BLaER1 treated with 17β-estradiol and CSF1 and Interleukin-3, amounts not matched to agents 10 nM and 100 nM (cell line): Measurements from ENCODE around the gene SIRT5.
A peak's percentile ranks its signal among the peaks of the same experiment; 100 is the strongest.

Experiments
- H3K27ac ChIP-seq, 11 experiments: shearing (Covaris generic); formaldehyde crosslinking; 2 replicates each; pipeline ENCODE4 v1.8.1; 2022
- H3K27me3 ChIP-seq, 11 experiments: shearing (Covaris generic); formaldehyde crosslinking; 2 replicates each; pipeline ENCODE4 v1.8.1; 2022
- H3K36me3 ChIP-seq, 11 experiments: shearing (Covaris generic); formaldehyde crosslinking; 2 replicates each; pipeline ENCODE4 v1.8.1; 2022
- H3K4me1 ChIP-seq, 10 experiments: shearing (Covaris generic); formaldehyde crosslinking; 2 replicates each; pipeline ENCODE4 v1.8.1; 2022
- H3K4me2 ChIP-seq, 11 experiments: shearing (Covaris generic); formaldehyde crosslinking; 2 replicates each; pipeline ENCODE4 v1.8.1; 2022
- H3K4me3 ChIP-seq, 10 experiments: shearing (Covaris generic); formaldehyde crosslinking; 2 replicates each; pipeline ENCODE4 v1.8.1; 2022
- H3K9ac ChIP-seq, 11 experiments: shearing (Covaris generic); formaldehyde crosslinking; 2 replicates each; pipeline ENCODE4 v1.8.1; 2022
- H3K9me3 ChIP-seq, 11 experiments: shearing (Covaris generic); formaldehyde crosslinking; replicated peaks in 1 of 11; 2 replicates each; pipeline ENCODE4 v1.8.1; 2022
- H4K20me1 ChIP-seq, 11 experiments: shearing (Covaris generic); formaldehyde crosslinking; 2 replicates each; pipeline ENCODE4 v1.8.1; 2022
- Cebpa-rat ChIP-seq, 11 experiments: shearing (Covaris generic); IDR thresholded peaks; 2 replicates each; pipeline ENCODE4 v1.8.1; 2022

Gene SIRT5

GRCh38 chr6:13573669-13574110 is 711 bp upstream of the SIRT5 start:
- no peaks in the 10 kb centered on the region for H3K27me3 ChIP-seq
- H3K9me3 ChIP-seq, result peaks cover 0 to 7% (median 0%) of the 10 kb centered on the region in 11 experiments; a peak in 6 of 22 replicates
- H3K9ac ChIP-seq, result peak overlapping the region; percentile 89 to 98 (median 95)
- peak overlapping the region; percentile 77 to 99 (median 96) for H3K27ac ChIP-seq
- H3K4me3 ChIP-seq, result peak overlapping the region; percentile 71 to 95 (median 88)
- TF ChIP-seq Cebpa-rat (IDR thresholded peaks at IDR 0.05), result no peak
- H3K36me3 ChIP-seq, result no peaks in the 10 kb centered on the region; a peak in 1 of 22 replicates
- H3K4me1 ChIP-seq, result peaks cover 9 to 15% (median 14%) of the 10 kb centered on the region in 10 experiments
- peak overlapping the region; percentile 77 to 97 (median 91) for H3K4me2 ChIP-seq
- H4K20me1 ChIP-seq, result no peaks in the 10 kb centered on the region

- no peaks in the 10 kb centered on the region for H4K20me1 ChIP-seq
- peak overlapping the region; percentile 77 to 99 (median 96) for H3K27ac ChIP-seq
- TF ChIP-seq Cebpa-rat (IDR thresholded peaks at IDR 0.05), result no peak
- no peaks in the 10 kb centered on the region for H3K27me3 ChIP-seq
- H3K9me3 ChIP-seq, result peaks cover 0 to 7% (median 0%) of the 10 kb centered on the region in 11 experiments; a peak in 6 of 22 replicates
- peaks cover 0 to 3% (median 0%) of the 10 kb centered on the region in 11 experiments; a peak in 1 of 22 replicates for H3K36me3 ChIP-seq
- peaks cover 9 to 15% (median 14%) of the 10 kb centered on the region in 10 experiments for H3K4me1 ChIP-seq
- H3K4me2 ChIP-seq, result peak overlapping the region in 10 of 11 experiments; percentile 78 to 97 (median 90); a peak in 18 of 22 replicates
- H3K9ac ChIP-seq, result peak overlapping the region; percentile 89 to 98 (median 95)
- H3K4me3 ChIP-seq, result peak overlapping the region; percentile 71 to 95 (median 88)
Observed at GRCh38 chr6:13574149-13574570, 241 bp upstream of the SIRT5 start.

GRCh38 chr6:13575377-13575775 is 975 bp downstream of the SIRT5 start:
- H3K4me1 ChIP-seq, result peaks cover 9 to 20% (median 14%) of the 10 kb centered on the region in 10 experiments
- H3K27me3 ChIP-seq, result no peaks in the 10 kb centered on the region
- H4K20me1 ChIP-seq, result no peaks in the 10 kb centered on the region
- H3K9me3 ChIP-seq, result peaks cover 0 to 7% (median 0%) of the 10 kb centered on the region in 11 experiments; a peak in 6 of 22 replicates
- H3K4me2 ChIP-seq, result peak overlapping the region; percentile 65 to 97 (median 78)
- H3K9ac ChIP-seq, result peak overlapping the region; percentile 89 to 98 (median 95); a peak in 21 of 22 replicates
- peak overlapping the region; percentile 71 to 95 (median 88) for H3K4me3 ChIP-seq
- TF ChIP-seq Cebpa-rat (IDR thresholded peaks at IDR 0.05), result no peak
- peaks cover 0 to 9% (median 1%) of the 10 kb centered on the region in 11 experiments; a peak in 5 of 22 replicates for H3K36me3 ChIP-seq
- peak overlapping the region in 10 of 11 experiments; percentile 92 to 99 (median 96); a peak in 20 of 22 replicates for H3K27ac ChIP-seq

GRCh38 chr6:13576017-13576416 is 1.6 kb downstream of the SIRT5 start:
- no peak for TF ChIP-seq Cebpa-rat (IDR thresholded peaks at IDR 0.05)
- Histone ChIP-seq H3K36me3 (peaks cover 0 to 14% (median 4%) of the 10 kb centered on the region in 11 experiments; a peak in 7 of 22 replicates), H3K4me3 (no peak overlapping the region), H4K20me1 (no peaks in the 10 kb centered on the region), H3K4me2 (peak overlapping the region in 7 of 11 experiments; percentile 40 to 91 (median 72); a peak in 7 of 22 replicates), H3K9me3 (peaks cover 0 to 7% (median 0%) of the 10 kb centered on the region in 11 experiments; a peak in 6 of 22 replicates), H3K4me1 (peaks cover 9 to 20% (median 14%) of the 10 kb centered on the region in 10 experiments), H3K27me3 (no peaks in the 10 kb centered on the region), H3K9ac (no peak overlapping the region), H3K27ac (no peak overlapping the region; a peak in 1 of 22 replicates)

DNA sequence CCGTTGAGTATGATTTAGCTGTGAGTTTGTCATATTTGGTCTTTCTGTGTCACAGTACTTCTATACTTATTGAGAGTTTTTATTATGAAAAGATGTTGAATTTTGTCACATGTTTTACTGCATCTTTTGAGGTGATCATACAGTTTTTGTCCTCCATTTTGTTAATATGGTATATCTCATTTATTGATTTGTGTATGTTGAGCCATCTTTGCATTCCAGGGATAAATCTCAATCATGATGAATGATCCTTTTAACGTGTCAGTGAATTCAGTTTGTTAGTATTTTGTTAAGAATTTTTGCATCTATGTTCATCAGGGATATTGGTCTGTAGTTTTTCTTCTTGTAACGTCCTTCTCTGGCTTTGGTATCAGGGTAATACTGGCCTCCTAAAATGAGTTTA is 3.5 kb downstream of the SIRT5 start:
- Histone ChIP-seq H3K4me2 (no peak overlapping the region), H3K9ac (no peak overlapping the region), H3K4me3 (no peak overlapping the region), H3K27me3 (no peaks in the 10 kb centered on the region), H3K36me3 (peaks cover 0 to 25% (median 12%) of the 10 kb centered on the region in 11 experiments; a peak in 11 of 22 replicates), H3K27ac (no peak overlapping the region), H3K9me3 (peaks cover 0 to 7% (median 0%) of the 10 kb centered on the region in 11 experiments; a peak in 6 of 22 replicates), H4K20me1 (no peaks in the 10 kb centered on the region), H3K4me1 (peaks cover 9 to 20% (median 14%) of the 10 kb centered on the region in 10 experiments)
- no peak for TF ChIP-seq Cebpa-rat (IDR thresholded peaks at IDR 0.05)

DNA sequence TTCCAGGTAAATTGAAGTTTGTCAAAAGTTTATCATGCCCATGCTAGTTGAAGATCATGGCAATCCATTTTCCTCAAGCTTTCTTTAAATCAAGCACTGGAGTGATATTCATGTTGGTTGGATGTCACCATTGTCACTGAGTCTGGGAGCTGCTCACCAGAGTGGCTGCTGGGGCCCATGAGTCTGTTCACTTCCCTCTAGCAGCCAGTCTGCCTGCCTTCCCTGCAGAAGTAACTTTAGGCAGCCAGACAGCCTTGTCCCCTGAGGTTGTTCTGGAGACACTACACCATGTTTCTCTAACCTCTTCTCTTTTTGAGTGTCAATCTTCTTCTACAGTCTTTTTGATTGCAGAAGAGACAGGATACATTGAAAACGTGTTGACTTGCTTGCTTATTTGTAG is 5.5 kb downstream of the SIRT5 start:
- no peak for TF ChIP-seq Cebpa-rat (IDR thresholded peaks at IDR 0.05)

DNA sequence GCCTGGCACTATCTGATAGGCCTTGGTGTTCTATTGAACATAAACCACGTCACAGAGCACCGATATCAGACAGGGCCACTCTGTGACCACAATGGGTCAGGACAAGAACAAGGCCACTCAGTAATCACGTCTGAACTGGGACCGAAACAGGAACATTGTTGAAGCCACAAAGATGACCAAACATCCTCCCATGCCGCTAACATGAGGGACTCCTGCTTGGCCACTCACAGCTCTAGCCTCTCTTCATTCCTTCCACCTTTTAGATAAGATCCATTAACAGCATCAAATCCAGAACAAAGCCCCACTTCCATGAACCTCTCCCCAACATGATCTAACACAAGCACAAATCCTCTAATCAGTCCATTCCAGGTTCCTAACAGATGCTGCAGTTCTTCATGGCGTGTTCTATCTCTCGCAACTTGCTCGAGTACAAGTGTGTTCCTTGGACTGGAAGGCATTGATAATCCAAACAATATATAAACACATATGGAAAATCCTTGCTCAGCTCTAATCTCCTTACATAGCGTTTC is 7.4 kb downstream of the SIRT5 start:
- Histone ChIP-seq H3K9ac (no peak overlapping the region), H3K9me3 (peaks cover 0 to 7% (median 0%) of the 10 kb centered on the region in 11 experiments; a peak in 6 of 22 replicates), H3K4me2 (no peak overlapping the region), H3K27ac (no peak overlapping the region), H3K4me1 (peaks cover 0 to 7% (median 0%) of the 10 kb centered on the region in 10 experiments; a peak in 1 of 20 replicates), H3K4me3 (no peak overlapping the region), H3K27me3 (no peaks in the 10 kb centered on the region), H3K36me3 (peaks cover 16 to 55% (median 31%) of the 10 kb centered on the region in 11 experiments), H4K20me1 (no peaks in the 10 kb centered on the region)
- TF ChIP-seq Cebpa-rat (IDR thresholded peaks at IDR 0.05), result no peak

More for the DNA sequence above, 5.5 kb downstream of the SIRT5 start:
- Histone ChIP-seq H3K4me1 (peaks cover 0 to 14% (median 6%) of the 10 kb centered on the region in 10 experiments; a peak in 14 of 20 replicates), H3K27ac (no peak overlapping the region), H3K4me2 (no peak overlapping the region), H3K36me3 (peaks cover 10 to 43% (median 24%) of the 10 kb centered on the region in 11 experiments), H3K4me3 (no peak overlapping the region), H3K9ac (no peak overlapping the region), H4K20me1 (no peaks in the 10 kb centered on the region), H3K27me3 (no peaks in the 10 kb centered on the region), H3K9me3 (peaks cover 0 to 7% (median 0%) of the 10 kb centered on the region in 11 experiments; a peak in 6 of 22 replicates)

GRCh38 chr6:13586603-13587542 is 12.5 kb downstream of the SIRT5 start:
- Histone ChIP-seq H3K27me3 (no peaks in the 10 kb centered on the region), H3K27ac (no peak overlapping the region), H4K20me1 (no peaks in the 10 kb centered on the region; a peak in 1 of 22 replicates), H3K4me3 (no peak overlapping the region), H3K36me3 (peaks cover 35 to 71% (median 57%) of the 10 kb centered on the region in 11 experiments), H3K4me1 (no peaks in the 10 kb centered on the region), H3K9me3 (no peaks in the 10 kb centered on the region), H3K4me2 (no peak overlapping the region), H3K9ac (no peak overlapping the region)
- no peak for TF ChIP-seq Cebpa-rat (IDR thresholded peaks at IDR 0.05)
